B cell (primary cell): ENCODE data around the gene VTCN1. TPM values are rescaled to one million over a fixed set of nuclear protein-coding genes. Genes with fewer than 3 reads are reported as not detected.

Source experiments
- ATAC-seq: fragments of 200-7000 bp; cut with Tn5 transposase; one replicate; pipeline ENCODE4 v1.10.0; 2021; ENCODE audit warnings: low read depth, mild to moderate bottlenecking, moderate number of reproducible peaks, moderate library complexity
- CTCF ChIA-PET: fragments of 350-600 bp; sonication (Branson Sonifier 250); formaldehyde crosslinking; loops from one replicate; lab custom pipeline; 2021; ENCODE audit warnings: antibody characterized with exemption, inconsistent platforms; lab: Charles Lee
- POLR2A ChIA-PET: fragments of 350-600 bp; sonication (Branson Sonifier 250); formaldehyde crosslinking; loops from one replicate; lab custom pipeline; 2021; ENCODE audit warnings: antibody characterized with exemption; lab: Charles Lee
- DNase-seq: peaks from one replicate; pipeline ENCODE4 v3.0.0; 2013
- H2AFZ ChIP-seq: 2 replicates; pipeline ENCODE4 v1.6.1; 2012; ENCODE audit warnings: mild to moderate bottlenecking, low read depth, low read length; ENCODE audit not compliant: insufficient read depth, poor library complexity, severe bottlenecking
- H3K27ac ChIP-seq, 2 donors: 1 replicate in 1 of 2; 2 replicates in 1 of 2; pipeline ENCODE4 v1.5.1; 2012 to 2013; ENCODE audit warnings: low read length in 2 of 2, mild to moderate bottlenecking in 2 of 2, moderate library complexity in 1 of 2
- H3K27me3 ChIP-seq, 4 experiments: fragments of 200-600 bp in 1 of 4; sonication (generic) in 1 of 4; replicated peaks in 1 of 4; 1 replicate in 2 of 4; 2 replicates in 2 of 4; pipeline versions ENCODE4 v1.6.1 to v1.7.0; 2013 to 2016; ENCODE audit warnings: low read length in 3 of 4, mild to moderate bottlenecking in 2 of 4, mixed read lengths in 1 of 4, moderate library complexity in 1 of 4; ENCODE audit not compliant: insufficient read depth in 4 of 4, control insufficient read depth in 3 of 4; ENCODE audit errors: control extremely low read depth in 1 of 4
- H3K36me3 ChIP-seq, 2 experiments: replicated peaks in 1 of 2; 1 replicate in 1 of 2; 2 replicates in 1 of 2; pipeline versions ENCODE4 v1.6.1 to v1.7.1; 2013; ENCODE audit warnings: low read length in 1 of 2; ENCODE audit not compliant: insufficient read depth in 2 of 2, control insufficient read depth in 1 of 2; ENCODE audit errors: control extremely low read depth in 1 of 2, extremely low read depth in 1 of 2
- H3K4me1 ChIP-seq, 2 donors: fragments of 200-600 bp in 1 of 2; sonication (generic) in 1 of 2; 1 replicate in 1 of 2; 2 replicates in 1 of 2; pipeline versions ENCODE4 v1.5.1 to v1.6.1; 2013 to 2017; ENCODE audit warnings: low read length in 2 of 2; ENCODE audit not compliant: control insufficient read depth in 2 of 2, insufficient read depth in 2 of 2
- H3K4me2 ChIP-seq: replicated peaks from 2 replicates; pipeline ENCODE3; 2012; ENCODE audit warnings: mild to moderate bottlenecking, low read depth, low read length; ENCODE audit not compliant: poor library complexity, severe bottlenecking
- H3K4me3 ChIP-seq, 5 experiments: fragments of 200-600 bp in 1 of 5; sonication (generic) in 1 of 5; 1 replicate in 3 of 5; 2 replicates in 2 of 5; pipeline versions ENCODE4 v1.5.1 to v1.7.0; 2011 to 2016; ENCODE audit warnings: low read length in 4 of 5, mild to moderate bottlenecking in 4 of 5, low read depth in 2 of 5, control low read depth in 1 of 5, moderate library complexity in 1 of 5; ENCODE audit not compliant: insufficient read depth in 1 of 5; ENCODE audit errors: control extremely low read depth in 1 of 5, extremely low read depth in 1 of 5
- H3K79me2 ChIP-seq: fragments of 200-600 bp; sonication (generic); one replicate; pipeline ENCODE4 v1.6.0; 2016; ENCODE audit warnings: low read length; ENCODE audit not compliant: control insufficient read depth, insufficient read depth
- H3K9ac ChIP-seq: fragments of 200-600 bp; sonication (generic); 2 replicates; pipeline ENCODE4 v1.6.1; 2017; ENCODE audit warnings: mild to moderate bottlenecking, low read length, moderate library complexity
- H3K9me3 ChIP-seq, 3 donors: one replicate each; pipeline versions ENCODE4 v1.6.1 to v1.7.1; 2013; ENCODE audit warnings: low read length in 2 of 3; ENCODE audit not compliant: control insufficient read depth in 2 of 3, insufficient read depth in 1 of 3; ENCODE audit errors: control extremely low read depth in 1 of 3
- H4K20me1 ChIP-seq: 2 replicates; pipeline ENCODE4 v1.6.0; 2012; ENCODE audit warnings: mild to moderate bottlenecking, low read length; ENCODE audit not compliant: insufficient read depth, control insufficient read depth, poor library complexity, severe bottlenecking
- H3K27ac Mint-ChIP-seq: one replicate; pipeline ENCODE4 v1.8.0; 2021; ENCODE audit warnings: mixed read lengths
- H3K27me3 Mint-ChIP-seq: one replicate; pipeline ENCODE4 v1.8.0; 2021; ENCODE audit warnings: mixed read lengths
- H3K4me1 Mint-ChIP-seq: one replicate; pipeline ENCODE4 v1.8.0; 2021; ENCODE audit warnings: mixed read lengths
- H3K4me3 Mint-ChIP-seq: one replicate; pipeline ENCODE4 v1.8.0; 2021; ENCODE audit warnings: mixed read lengths
- H3K9me3 Mint-ChIP-seq: one replicate; pipeline ENCODE4 v1.8.0; 2022; ENCODE audit warnings: mixed read lengths; ENCODE audit not compliant: insufficient read depth
- CTCF ChIP-seq: fragments of 200-600 bp; IDR thresholded peaks from one replicate; pipeline ENCODE4 v1.8.0; 2022; ENCODE audit warnings: antibody characterized with exemption, mild to moderate bottlenecking
- EZH2 ChIP-seq: IDR thresholded peaks from 2 replicates; pipeline ENCODE4 v1.6.1; 2012; ENCODE audit warnings: borderline replicate concordance, low read depth, mild to moderate bottlenecking, moderate library complexity, low read length; ENCODE audit not compliant: insufficient read depth, poor library complexity, severe bottlenecking
- WGBS: methylation state at CpG from one replicate; pipeline ENCODE4 v1.1.5; 2013; ENCODE audit warnings: missing lambda C conversion rate; ENCODE audit not compliant: insufficient coverage; 5-methylcytosine and 5-hydroxymethylcytosine counted together
- intact Hi-C: fragments of 100-400 bp; cut with micrococcal nuclease; formaldehyde crosslinking; loops from one replicate; pipeline ENCODE4 v1.10.0; 2022
- polyA plus RNA-seq: library from polyadenylated mRNA; depleted of rRNA; stranded (reverse); fragments of >200 nt; gene quantifications from 2 replicates; pipeline ENCODE4 v1.2.3, GENCODE V29; 2012
- total RNA-seq, 2 donors: library from RNA; stranded (reverse); fragments of 120-200 nt in 1 of 2; gene quantifications; 1 replicate in 1 of 2; 2 replicates in 1 of 2; pipeline versions ENCODE4 v1.2.3 to v1.2.4, GENCODE V29; 2013 to 2022

Gene VTCN1
- total and polyA plus RNA-seq, 2 donors (not counting 1 experiment from before 2014, with no cell fraction given), result not detected

DNA sequence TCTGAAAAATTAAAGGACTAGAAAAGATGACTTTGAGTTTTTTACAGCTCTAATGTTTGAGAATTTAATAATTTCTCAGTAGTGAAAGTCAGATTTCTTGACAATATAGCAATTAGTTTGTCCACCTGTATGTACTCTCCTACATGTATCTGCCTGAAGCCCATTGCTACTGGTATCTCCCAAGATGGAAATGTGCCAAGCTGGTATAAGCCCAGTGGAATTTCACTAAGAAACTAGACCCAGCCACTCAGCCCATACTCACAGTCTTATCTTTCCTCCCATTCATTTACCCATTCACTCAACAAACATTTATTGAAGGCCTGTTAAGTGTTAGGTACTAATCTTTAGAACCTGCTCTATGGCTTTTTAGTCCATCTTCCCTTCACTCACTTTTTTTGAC is 67.6 kb downstream of the VTCN1 start:
- H2AFZ ChIP-seq, result no peak overlapping the region
- peaks cover 20% of the 10 kb centered on the region for H3K27me3 Mint-ChIP-seq
- no peaks in the 10 kb centered on the region for H3K36me3 ChIP-seq
- ChIA-PET CTCF (interaction anchor here (2.1 kb wide), 1 partner anchor 14 kb away, joined by 6 read pairs; no protein-coding TSS in a partner anchor), POLR2A (no interaction called here)
- H3K9ac ChIP-seq, result no peak overlapping the region
- H3K4me1 Mint-ChIP-seq, result no peaks in the 10 kb centered on the region
- H4K20me1 ChIP-seq, result no peaks in the 10 kb centered on the region
- no peak overlapping the region for H3K27ac Mint-ChIP-seq
- peaks cover 0 to 4% (median 0%) of the 10 kb centered on the region in 4 experiments for H3K27me3 ChIP-seq
- intact Hi-C loops, result no loop called here
- TF ChIP-seq CTCF (no peak), EZH2 (no peak)
- DNase-seq, result no peak
- ATAC-seq, result no peak
- no peaks in the 10 kb centered on the region for H3K4me1 ChIP-seq
- H3K79me2 ChIP-seq, result no peaks in the 10 kb centered on the region
- H3K9me3 Mint-ChIP-seq, result no peaks in the 10 kb centered on the region
- no peak overlapping the region for H3K4me2 ChIP-seq
- H3K9me3 ChIP-seq, result no peaks in the 10 kb centered on the region
- H3K4me3 ChIP-seq, result no peak overlapping the region
- no peak overlapping the region for H3K4me3 Mint-ChIP-seq
- no peak overlapping the region for H3K27ac ChIP-seq

DNA sequence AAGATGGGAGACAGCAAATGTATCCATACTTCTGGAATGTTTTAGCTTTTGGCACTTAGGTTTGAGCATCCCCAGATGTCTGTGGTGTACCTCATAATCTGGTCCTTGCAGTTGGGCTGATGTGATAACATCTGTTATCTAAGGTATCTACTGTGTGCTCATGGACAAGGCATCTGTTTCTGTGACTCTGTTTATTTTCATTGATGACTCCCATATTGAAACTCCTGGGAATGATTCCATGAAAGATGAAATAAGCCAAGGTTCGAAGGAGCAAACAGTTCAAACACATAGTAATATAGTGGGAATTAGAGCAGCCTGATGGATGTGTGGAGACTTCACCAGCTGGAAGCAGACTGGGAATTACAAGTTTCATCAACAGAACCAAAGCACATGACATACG is 68.5 kb downstream of the VTCN1 start:
- POLR2A ChIA-PET, result no interaction called here

More for the DNA sequence above, 68.5 kb downstream of the VTCN1 start:
- H4K20me1 ChIP-seq, result no peaks in the 10 kb centered on the region
- Mint-ChIP-seq H3K27me3 (peaks cover 17% of the 10 kb centered on the region), H3K9me3 (no peaks in the 10 kb centered on the region), H3K4me1 (no peaks in the 10 kb centered on the region), H3K27ac (no peak overlapping the region), H3K4me3 (no peak overlapping the region)
- no peak overlapping the region for H3K27ac ChIP-seq
- CTCF ChIA-PET, result interaction anchor here (2.1 kb wide), 1 partner anchor 13 kb away, joined by 6 read pairs; no protein-coding TSS in a partner anchor
- H3K79me2 ChIP-seq, result no peaks in the 10 kb centered on the region
- no peak for TF ChIP-seq CTCF
- no peak overlapping the region for H3K9ac ChIP-seq
- no peak overlapping the region for H3K4me3 ChIP-seq
- no peak for DNase-seq
- H3K4me2 ChIP-seq, result no peak overlapping the region
- ATAC-seq, result no peak
- no peaks in the 10 kb centered on the region for H3K4me1 ChIP-seq
- H3K27me3 ChIP-seq, result peaks cover 0 to 4% (median 0%) of the 10 kb centered on the region in 4 experiments
- intact Hi-C loops, result no loop called here
- no peaks in the 10 kb centered on the region for H3K36me3 ChIP-seq
- no peak overlapping the region for H2AFZ ChIP-seq
- H3K9me3 ChIP-seq, result no peaks in the 10 kb centered on the region
- no CpG with 5 or more reads among the region's 2 CpGs for WGBS
